GM21381 (cell line): Measurements from ENCODE around the gene SLC35G1.

Experiments
- ATAC-seq: cut with Tn5 transposase; IDR thresholded peaks from one replicate; pipeline ENCODE4 v1.9.1; 2021; ENCODE audit warnings: mild to moderate bottlenecking, moderate library complexity; ENCODE audit not compliant: unreplicated experiment

SLC35G1 gene

GRCh38 chr10:93893646-93894515, at the start of gene SLC35G1:
Gene SLC35G1, plus strand, starts transcription at chr10:93893978. Its CDS starts 56 bp downstream, at chr10:93894034.
- peak; percentile 92 for ATAC-seq

- ATAC-seq, result no peak
These were observed 48.7 kb upstream of the SLC35G1 start for GRCh38 chr10:93844979-93845626.

GRCh38 chr10:93849593-93849992, 44.2 kb upstream of the SLC35G1 start:
- no peak for ATAC-seq

GRCh38 chr10:93850031-93851015, 43.5 kb upstream of the SLC35G1 start:
- ATAC-seq, result no peak

- ATAC-seq, result no peak
These were observed 42.6 kb upstream of the SLC35G1 start for GRCh38 chr10:93851169-93851568.

- no peak for ATAC-seq
These were observed 41.2 kb upstream of the SLC35G1 start for GRCh38 chr10:93852476-93853095.

GRCh38 chr10:93854975-93855374, 38.8 kb upstream of the SLC35G1 start:
- no peak for ATAC-seq

GRCh38 chr10:93856349-93857145, 37.2 kb upstream of the SLC35G1 start:
- no peak for ATAC-seq

- no peak for ATAC-seq
These were observed 34.6 kb upstream of the SLC35G1 start for GRCh38 chr10:93859049-93859655.

GRCh38 chr10:93861825-93862224, 32.0 kb upstream of the SLC35G1 start:
- ATAC-seq, result no peak

GRCh38 chr10:93865794-93866425, 27.9 kb upstream of the SLC35G1 start:
- ATAC-seq, result no peak

GRCh38 chr10:93867525-93867924, 26.3 kb upstream of the SLC35G1 start:
- ATAC-seq, result no peak

GRCh38 chr10:93871671-93872204, 22.0 kb upstream of the SLC35G1 start:
- ATAC-seq, result no peak

GRCh38 chr10:93872375-93873158, 21.2 kb upstream of the SLC35G1 start:
- ATAC-seq, result no peak

GRCh38 chr10:93873420-93874115, 20.2 kb upstream of the SLC35G1 start:
- no peak for ATAC-seq

- no peak for ATAC-seq
These were observed 19.3 kb upstream of the SLC35G1 start for GRCh38 chr10:93874309-93875031.

- ATAC-seq, result no peak
These were observed 18.8 kb upstream of the SLC35G1 start for GRCh38 chr10:93875032-93875358.
